ENCODE results near the gene BCL2L2. TPM values are rescaled to one million over a fixed set of nuclear protein-coding genes. Genes with fewer than 3 reads are reported as not detected.

Gene BCL2L2
- total and polyA plus RNA-seq, 9 of the 15 experiments (the other 6 are each of a cell fraction or from before 2014, with no cell fraction given): 2.6 to 32.5 (median 14.7) TPM

DNA sequence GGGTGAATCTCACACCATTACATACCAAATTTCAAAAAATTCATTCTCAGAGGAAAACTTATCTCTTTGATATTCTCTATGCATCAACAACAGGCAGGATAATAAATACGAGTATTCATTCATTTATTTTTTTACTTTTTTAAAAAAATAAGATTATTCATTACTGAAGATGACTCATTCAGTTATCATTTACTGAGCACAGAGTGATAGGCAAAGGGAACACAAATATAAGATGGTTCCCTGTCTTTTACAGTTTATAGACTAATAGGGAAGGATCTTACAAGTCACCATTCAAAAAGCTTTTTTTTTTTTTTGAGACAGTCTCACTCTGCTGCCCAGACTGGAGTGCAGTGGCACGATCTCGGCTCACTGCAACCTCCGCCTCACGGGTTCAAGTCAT, 9.7 kb downstream of the BCL2L2 start (continued):
- TF ChIP-seq, protein P1, sequence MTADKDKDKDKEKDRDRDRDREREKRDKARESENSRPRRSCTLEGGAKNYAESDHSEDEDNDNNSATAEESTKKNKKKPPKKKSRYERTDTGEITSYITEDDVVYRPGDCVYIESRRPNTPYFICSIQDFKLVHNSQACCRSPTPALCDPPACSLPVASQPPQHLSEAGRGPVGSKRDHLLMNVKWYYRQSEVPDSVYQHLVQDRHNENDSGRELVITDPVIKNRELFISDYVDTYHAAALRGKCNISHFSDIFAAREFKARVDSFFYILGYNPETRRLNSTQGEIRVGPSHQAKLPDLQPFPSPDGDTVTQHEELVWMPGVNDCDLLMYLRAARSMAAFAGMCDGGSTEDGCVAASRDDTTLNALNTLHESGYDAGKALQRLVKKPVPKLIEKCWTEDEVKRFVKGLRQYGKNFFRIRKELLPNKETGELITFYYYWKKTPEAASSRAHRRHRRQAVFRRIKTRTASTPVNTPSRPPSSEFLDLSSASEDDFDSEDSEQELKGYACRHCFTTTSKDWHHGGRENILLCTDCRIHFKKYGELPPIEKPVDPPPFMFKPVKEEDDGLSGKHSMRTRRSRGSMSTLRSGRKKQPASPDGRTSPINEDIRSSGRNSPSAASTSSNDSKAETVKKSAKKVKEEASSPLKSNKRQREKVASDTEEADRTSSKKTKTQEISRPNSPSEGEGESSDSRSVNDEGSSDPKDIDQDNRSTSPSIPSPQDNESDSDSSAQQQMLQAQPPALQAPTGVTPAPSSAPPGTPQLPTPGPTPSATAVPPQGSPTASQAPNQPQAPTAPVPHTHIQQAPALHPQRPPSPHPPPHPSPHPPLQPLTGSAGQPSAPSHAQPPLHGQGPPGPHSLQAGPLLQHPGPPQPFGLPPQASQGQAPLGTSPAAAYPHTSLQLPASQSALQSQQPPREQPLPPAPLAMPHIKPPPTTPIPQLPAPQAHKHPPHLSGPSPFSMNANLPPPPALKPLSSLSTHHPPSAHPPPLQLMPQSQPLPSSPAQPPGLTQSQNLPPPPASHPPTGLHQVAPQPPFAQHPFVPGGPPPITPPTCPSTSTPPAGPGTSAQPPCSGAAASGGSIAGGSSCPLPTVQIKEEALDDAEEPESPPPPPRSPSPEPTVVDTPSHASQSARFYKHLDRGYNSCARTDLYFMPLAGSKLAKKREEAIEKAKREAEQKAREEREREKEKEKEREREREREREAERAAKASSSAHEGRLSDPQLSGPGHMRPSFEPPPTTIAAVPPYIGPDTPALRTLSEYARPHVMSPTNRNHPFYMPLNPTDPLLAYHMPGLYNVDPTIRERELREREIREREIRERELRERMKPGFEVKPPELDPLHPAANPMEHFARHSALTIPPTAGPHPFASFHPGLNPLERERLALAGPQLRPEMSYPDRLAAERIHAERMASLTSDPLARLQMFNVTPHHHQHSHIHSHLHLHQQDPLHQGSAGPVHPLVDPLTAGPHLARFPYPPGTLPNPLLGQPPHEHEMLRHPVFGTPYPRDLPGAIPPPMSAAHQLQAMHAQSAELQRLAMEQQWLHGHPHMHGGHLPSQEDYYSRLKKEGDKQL (CRISPR knock-in tag; IDR thresholded peaks at IDR 0.05; ENCODE audit: borderline replicate concordance): no peak
- TF ChIP-seq RBM22 (IDR thresholded peaks at IDR 0.05; ENCODE audit: low read depth, low read length, poor library complexity, severe bottlenecking) (no peak), MCM3 (IDR thresholded peaks at IDR 0.05) (no peak)
- TF ChIP-seq, protein P2, sequence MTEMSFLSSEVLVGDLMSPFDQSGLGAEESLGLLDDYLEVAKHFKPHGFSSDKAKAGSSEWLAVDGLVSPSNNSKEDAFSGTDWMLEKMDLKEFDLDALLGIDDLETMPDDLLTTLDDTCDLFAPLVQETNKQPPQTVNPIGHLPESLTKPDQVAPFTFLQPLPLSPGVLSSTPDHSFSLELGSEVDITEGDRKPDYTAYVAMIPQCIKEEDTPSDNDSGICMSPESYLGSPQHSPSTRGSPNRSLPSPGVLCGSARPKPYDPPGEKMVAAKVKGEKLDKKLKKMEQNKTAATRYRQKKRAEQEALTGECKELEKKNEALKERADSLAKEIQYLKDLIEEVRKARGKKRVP (CRISPR knock-in tag; IDR thresholded peaks at IDR 0.05): no peak

Data from K562 (cell line).